Measurements from ENCODE around the gene AEBP1.

DNA sequence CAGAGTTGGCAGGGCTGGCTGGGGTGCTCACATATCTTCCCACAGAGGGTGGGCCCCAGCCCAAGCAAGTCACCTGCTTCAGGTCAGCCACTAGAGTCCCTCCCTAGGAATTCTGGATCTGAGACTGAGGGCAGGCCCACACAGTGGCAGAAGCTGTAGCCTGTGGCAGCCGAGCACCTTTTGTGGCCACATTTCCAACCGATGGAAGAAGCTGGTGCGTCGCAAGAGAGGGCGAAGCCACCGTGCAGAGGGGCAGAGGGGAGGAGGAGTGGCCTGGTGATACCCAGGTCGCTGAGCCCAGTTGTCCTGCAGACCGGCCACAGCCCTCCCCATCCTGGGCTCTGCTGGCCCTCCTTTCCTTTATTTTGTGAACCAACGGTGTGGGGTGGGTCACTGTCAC is 27.1 kb upstream of the AEBP1 start:
- TF ChIP-seq, protein P1, sequence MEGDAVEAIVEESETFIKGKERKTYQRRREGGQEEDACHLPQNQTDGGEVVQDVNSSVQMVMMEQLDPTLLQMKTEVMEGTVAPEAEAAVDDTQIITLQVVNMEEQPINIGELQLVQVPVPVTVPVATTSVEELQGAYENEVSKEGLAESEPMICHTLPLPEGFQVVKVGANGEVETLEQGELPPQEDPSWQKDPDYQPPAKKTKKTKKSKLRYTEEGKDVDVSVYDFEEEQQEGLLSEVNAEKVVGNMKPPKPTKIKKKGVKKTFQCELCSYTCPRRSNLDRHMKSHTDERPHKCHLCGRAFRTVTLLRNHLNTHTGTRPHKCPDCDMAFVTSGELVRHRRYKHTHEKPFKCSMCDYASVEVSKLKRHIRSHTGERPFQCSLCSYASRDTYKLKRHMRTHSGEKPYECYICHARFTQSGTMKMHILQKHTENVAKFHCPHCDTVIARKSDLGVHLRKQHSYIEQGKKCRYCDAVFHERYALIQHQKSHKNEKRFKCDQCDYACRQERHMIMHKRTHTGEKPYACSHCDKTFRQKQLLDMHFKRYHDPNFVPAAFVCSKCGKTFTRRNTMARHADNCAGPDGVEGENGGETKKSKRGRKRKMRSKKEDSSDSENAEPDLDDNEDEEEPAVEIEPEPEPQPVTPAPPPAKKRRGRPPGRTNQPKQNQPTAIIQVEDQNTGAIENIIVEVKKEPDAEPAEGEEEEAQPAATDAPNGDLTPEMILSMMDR (IDR thresholded peaks at IDR 0.05; ENCODE audit: insufficient read depth, low read depth, low read length), result no peak
- TF ChIP-seq EZH2 (IDR thresholded peaks at IDR 0.05; ENCODE audit: insufficient read depth, low read length), result no peak

Data from astrocyte (in vitro differentiated cells and primary cell).